AG04449 (cell line): ENCODE data around the gene PCDH15.

Experiments
- CTCF ChIA-PET: fragments of 350-600 bp; formaldehyde crosslinking; extraction: SDS; loops from one replicate; lab custom pipeline; 2021; ENCODE audit warnings: antibody characterized with exemption; lab: Yijun Ruan, JAX
- POLR2A ChIA-PET: fragments of 400-600, 350-600 bp; formaldehyde crosslinking; extraction: SDS; loops from one replicate; lab custom pipeline; 2020; ENCODE audit warnings: antibody characterized with exemption, inconsistent platforms; lab: Yijun Ruan, JAX
- DNase-seq: peaks from one replicate; pipeline ENCODE4 v3.0.0-alpha.2; 2010; ENCODE audit warnings: low read depth, low spot score
- H3K4me3 ChIP-seq: 2 replicates; pipeline ENCODE4 v1.5.1; 2011; ENCODE audit warnings: low read depth, mild to moderate bottlenecking, control low read depth, low read length
- TF ChIP-seq, protein P1 (sequence below): IDR thresholded peaks from one replicate; pipeline ENCODE4 v1.5.1; 2011; ENCODE audit warnings: mild to moderate bottlenecking, moderate library complexity, low read length, control low read depth, inconsistent platforms; ENCODE audit not compliant: insufficient read depth; ENCODE audit errors: missing control alignments

The PCDH15 gene

DNA sequence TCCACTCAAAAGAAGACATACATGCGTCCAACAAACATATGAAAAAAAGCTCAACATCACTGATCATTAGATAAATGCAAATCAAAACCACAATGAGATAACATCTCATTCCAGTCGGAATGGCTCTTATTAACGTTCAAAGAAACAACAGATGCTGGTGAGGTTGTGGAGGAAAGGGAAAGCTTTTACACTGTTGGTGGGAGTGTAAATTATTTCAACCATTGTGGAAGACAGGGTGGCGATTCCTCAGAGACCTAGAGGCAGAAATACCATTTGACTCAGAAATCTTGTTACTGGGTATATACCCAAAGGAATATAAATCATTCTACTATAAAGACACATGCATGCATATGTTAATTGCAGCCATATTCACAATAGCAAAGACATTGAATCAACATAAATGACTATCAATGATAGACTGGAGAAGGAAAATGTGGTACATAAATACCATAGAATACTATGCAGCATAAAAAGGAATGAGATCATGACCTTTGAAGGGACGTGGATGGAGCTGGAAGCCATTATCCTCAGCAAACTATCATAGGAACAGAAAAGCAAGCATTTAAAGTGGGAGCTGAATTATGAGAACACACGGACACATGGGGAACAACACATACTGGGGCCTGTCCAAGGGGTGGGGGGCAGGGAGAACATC lies 28.4 kb downstream of the PCDH15 start:
- CTCF ChIA-PET: no interaction called here

DNA sequence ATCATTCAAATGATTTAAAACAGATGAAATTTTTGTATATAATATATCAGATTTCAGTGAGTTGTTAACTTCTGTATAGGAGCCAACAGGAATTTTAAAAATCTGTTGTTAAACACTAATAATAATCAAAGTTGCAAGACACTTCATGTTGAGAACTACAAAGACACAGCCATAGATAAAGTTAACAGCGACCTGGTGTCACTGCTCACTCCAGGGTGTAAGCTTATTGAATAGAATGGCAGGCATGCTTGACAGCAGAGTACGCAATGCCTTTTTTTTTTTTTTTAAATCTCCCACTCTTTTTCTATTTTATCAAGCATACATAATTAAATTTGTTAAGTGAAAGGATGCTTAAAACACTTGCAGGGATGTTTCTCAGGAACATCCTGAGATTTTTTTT lies 32.0 kb downstream of the PCDH15 start:
- ChIA-PET CTCF (no interaction called here), POLR2A (no interaction called here)
- TF ChIP-seq, protein P1, sequence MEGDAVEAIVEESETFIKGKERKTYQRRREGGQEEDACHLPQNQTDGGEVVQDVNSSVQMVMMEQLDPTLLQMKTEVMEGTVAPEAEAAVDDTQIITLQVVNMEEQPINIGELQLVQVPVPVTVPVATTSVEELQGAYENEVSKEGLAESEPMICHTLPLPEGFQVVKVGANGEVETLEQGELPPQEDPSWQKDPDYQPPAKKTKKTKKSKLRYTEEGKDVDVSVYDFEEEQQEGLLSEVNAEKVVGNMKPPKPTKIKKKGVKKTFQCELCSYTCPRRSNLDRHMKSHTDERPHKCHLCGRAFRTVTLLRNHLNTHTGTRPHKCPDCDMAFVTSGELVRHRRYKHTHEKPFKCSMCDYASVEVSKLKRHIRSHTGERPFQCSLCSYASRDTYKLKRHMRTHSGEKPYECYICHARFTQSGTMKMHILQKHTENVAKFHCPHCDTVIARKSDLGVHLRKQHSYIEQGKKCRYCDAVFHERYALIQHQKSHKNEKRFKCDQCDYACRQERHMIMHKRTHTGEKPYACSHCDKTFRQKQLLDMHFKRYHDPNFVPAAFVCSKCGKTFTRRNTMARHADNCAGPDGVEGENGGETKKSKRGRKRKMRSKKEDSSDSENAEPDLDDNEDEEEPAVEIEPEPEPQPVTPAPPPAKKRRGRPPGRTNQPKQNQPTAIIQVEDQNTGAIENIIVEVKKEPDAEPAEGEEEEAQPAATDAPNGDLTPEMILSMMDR: no peak
- no peak for DNase-seq
- no peak overlapping the region for H3K4me3 ChIP-seq

More for the DNA sequence above, 28.4 kb downstream of the PCDH15 start:
- POLR2A ChIA-PET: no interaction called here
- H3K4me3 ChIP-seq: no peak overlapping the region
- no peak for DNase-seq
- TF ChIP-seq, protein P1: no peak

- ChIA-PET POLR2A (no interaction called here), CTCF (no interaction called here)
- H3K4me3 ChIP-seq: no peak overlapping the region
- TF ChIP-seq, protein P1: no peak
- DNase-seq: no peak
Observed at GRCh38 chr10:54758791-54759190, 42.2 kb downstream of the PCDH15 start.

DNA sequence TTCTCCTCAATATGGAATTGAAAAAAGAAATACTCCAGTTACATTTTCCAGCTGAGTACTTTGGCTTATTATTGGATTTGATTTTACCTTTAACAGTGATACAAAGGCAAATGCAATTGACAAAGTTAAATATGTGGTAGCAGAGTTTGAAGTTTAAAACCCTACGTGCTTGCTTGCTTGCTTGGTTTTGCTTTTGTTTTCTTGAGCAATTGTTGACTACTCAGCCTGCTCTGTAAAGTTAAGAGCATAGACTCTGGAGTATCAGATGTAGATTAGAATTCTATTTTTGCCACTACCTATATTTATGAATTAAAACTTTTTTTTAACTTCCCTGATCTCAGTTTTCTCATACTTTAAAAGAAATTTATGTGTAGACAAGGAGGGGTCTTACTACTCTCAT lies 51.4 kb downstream of the PCDH15 start:
- POLR2A ChIA-PET: no interaction called here
- TF ChIP-seq, protein P1: no peak
- no peak overlapping the region for H3K4me3 ChIP-seq

GRCh38 chr10:54745436-54745835 lies 55.6 kb downstream of the PCDH15 start:
- CTCF ChIA-PET: no interaction called here
- POLR2A ChIA-PET: no interaction called here
- no peak overlapping the region for H3K4me3 ChIP-seq
- DNase-seq: no peak
- TF ChIP-seq, protein P1: no peak

More for the DNA sequence above, 51.4 kb downstream of the PCDH15 start:
- CTCF ChIA-PET: no interaction called here
- DNase-seq: no peak

DNA sequence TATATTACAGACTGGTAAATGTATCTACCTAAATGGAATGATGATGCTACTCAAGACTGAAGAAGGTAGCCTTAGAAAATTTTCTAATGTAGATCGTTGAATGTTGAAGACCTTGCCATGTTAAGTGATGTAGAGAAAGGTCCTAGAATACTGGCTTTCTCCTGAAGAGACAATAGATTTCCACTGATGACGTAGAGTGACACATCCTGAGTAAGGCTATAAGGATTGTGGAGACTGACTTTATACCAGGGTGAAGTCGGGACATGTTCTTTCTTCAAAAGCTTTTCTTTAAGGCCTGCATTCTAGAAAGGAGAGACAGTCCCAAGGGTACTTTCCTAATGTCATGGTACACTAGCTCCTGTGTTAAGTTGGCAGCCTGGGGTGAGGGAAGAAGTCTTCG lies 58.6 kb downstream of the PCDH15 start:
- H3K4me3 ChIP-seq: no peak overlapping the region
- TF ChIP-seq, protein P1: no peak
- DNase-seq: no peak
- POLR2A ChIA-PET: no interaction called here
- CTCF ChIA-PET: no interaction called here
